Bone marrow (tissue), 2 donors: ENCODE data around the gene MORN4.
"Not testable (repeated sequence)": the region's sequence is repeated elsewhere in the genome, so short reads cannot be mapped to it uniquely, and the experiment has no call there.

ENCODE experiments used
- DNase-seq, 2 donors: peaks; one replicate each; lab custom pipeline; 2025; lab: John Stamatoyannopoulos, UW

The MORN4 gene

DNA sequence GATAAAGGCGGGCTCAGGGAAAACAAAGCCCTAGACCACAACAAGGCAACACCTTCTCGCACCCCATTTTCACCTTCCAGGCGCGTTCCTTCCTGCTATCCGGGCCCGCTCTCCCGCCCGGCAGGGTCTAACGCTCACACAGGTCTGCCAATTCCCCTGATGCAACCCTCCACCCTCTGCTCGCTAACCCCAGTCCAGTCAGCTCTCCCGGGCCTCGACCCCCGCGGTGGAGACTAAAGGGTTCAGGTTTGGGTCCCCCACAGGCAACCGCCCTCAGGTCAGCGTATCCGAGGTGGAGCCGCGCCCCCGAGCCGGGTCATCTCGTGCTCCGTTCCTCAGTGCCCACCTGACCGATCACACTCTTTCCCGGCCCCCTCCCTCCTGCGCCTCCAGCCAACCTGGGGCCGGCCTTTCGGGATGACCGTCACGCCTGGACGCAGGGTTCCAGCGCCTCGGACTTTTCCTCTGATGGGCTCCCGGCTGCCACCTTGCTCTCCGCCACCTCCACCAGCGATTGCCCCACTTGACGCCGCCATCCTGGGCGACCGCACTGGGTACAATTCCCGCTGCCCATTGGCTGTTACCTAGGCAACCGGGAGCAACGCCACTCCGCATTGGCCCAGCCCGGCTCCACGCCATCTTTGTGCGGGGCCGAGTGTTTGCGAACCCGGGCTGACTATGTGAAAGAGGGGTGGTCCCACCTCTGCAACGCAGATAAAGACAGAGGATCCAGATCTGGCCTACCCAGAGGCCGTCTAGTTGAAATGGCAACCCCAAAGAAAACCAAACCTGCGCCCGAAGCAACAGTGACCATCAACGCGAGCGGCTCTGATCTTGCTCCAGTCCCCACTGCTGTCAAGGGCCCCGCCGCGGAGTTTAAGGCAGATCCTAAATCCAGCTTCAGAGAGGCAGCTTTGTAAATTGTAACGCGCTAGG lies at the start of gene MORN4:
Gene MORN4 (minus strand): TSS at position 552 of the 936 bp plus-strand sequence. CDS start 13,847 bp downstream, outside the sequence.
- peak in 1 of 2 donors; percentile 65 for DNase-seq

DNA sequence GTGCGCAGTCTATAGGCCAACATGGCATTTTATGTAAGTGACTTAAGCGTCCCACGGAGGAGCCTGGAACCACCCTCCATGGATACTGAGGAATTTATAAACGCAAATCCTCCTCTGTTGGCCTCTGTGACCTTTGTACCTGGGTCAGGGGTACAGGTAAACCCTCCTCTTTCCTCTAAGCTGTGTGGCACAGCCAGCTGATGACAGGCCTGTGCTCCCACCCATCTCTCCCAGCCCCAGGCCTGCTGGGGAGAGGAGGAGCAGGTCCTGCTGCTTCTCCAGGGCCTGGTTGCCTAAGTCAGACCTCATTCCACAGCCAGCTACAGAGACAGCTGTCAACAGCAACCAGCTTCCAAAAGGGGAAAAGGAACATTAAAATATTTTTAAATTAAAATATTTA lies 48.7 kb upstream of the MORN4 start:
- DNase-seq: no peak

DNA sequence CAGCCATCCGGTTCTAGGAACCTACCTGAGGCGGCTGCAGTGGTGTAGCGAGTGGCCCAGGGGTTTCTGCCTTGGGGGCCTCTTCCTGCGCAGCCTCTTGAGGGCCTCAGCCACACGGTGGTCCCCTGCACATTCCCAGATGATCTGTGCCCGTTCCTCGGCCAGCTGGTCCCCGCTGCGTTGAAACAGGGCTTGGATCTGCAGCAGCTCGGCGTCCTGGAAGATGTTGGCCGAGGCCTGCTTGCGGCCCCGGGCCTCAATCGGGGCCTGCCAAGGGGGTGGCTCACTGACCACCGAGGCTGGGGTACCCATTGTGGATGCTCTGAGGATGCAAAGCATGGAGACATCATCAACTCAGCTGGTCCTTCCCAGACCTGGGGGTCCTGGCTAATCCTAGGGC lies 46.3 kb upstream of the MORN4 start:
- no peak for DNase-seq

DNA sequence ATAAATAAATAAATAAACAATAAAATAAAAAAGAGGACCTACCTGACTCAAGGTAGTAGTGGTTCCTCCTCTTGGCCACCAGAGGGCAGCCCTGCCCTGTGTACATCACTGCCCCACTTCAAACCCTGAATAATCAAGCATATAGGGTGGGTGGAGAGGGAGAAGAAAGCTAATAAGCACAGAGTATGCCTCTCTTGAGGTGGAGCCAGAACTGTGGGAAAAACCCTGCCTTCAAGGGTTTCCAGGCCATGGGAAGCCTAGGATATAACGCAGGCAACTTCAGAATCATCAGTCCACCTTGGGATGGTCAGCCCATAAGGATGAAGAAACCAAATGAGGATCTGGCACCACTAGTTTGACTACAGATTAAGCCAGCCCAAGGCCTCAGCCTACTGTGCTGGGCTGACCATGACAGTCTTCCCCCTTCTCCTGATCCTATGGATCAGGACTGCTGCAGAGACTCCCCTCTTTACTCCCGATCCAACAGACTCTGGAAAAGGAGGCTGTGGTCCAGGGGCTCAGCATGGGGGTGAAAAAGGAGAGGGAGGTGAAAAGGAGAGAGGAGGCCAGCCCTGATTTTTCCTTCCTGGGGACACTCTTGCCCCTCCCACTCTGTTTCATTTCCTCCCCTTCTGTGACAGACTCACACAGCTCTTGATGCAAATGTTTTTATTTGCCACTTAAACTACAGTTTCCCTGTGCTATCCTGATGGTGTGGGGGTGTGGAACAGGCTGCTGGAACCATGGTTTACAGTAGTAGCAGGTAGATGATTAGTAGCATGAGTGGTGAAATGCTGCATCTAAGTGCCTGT lies 43.7 kb upstream of the MORN4 start:
- DNase-seq: peak in 1 of 2 donors; percentile 30

DNA sequence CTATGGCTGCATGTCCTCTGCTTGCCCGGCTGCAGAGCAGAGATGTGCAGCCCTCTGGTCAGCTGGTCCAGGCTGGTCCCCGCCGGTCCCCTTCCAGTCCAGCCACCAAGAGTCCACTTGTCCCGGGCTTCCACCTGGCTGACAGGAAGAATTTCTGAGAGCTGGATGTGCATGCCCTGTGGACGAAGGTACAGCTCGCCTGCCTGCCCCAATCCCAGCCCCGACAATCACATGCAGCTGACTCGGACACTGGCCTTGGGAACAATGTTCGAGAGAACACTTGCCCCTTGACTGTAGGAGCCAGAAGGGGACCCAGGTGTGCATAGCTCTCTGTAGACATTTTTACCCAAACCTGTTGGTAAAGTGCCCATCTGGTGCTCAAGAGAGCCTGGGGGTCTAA lies 41.9 kb upstream of the MORN4 start:
- DNase-seq: no peak

DNA sequence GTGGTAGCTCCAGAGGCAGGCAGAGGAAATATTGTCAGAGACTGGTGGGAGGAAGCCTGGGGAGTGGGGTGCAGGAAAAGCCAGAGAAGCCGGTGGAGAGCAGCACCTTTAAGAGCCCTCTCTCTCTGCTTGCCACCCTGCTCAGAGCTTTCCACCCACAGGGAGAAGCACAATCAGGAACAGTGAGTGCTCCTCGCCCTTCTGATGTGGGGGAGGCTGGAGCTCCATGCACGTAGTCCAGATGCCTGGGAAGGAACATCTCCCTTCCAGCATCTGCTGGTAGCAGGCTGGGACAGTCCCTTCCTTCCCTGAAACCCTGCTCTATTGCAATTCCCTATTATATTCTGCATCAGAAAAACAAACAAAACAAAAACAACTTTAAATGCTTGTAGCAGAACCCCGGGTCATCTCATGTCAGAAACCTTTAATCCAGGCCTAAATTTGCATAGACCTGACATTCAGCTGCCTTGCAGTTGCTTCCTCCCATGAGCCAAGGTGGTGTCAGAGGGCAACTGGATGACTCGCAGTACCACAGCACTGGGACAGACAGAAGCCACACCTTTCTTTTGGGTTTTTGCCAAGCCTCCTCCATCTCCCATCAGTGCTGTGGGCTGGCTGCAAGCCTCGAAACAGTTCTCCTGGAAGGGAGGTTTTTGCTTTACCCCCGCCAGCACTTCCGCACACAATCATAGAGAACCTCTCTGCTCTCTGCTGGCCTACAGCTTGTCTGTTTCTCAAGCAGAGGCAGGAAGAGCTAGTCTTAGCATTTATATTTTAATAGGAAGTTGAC lies 40.6 kb upstream of the MORN4 start:
- no peak for DNase-seq

DNA sequence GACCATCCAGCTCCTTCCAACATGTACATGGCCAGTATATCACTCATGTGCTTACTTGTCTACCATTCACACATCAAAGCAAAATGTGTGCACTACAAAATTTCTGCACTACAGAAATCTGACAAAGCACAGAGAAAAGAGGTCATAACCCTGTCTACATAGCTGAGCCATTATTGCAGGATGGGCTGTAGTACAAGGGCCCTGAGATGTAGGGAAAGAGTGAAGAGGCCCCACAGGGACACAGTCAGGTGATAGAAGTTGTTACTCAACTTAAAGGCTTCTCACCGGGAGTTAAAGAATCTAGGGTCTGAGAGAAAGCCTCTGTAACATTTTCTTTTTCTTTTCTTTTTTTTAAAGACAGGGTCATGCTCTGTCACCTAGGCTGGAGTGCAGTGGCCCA lies 36.3 kb upstream of the MORN4 start:
- no peak for DNase-seq

DNA sequence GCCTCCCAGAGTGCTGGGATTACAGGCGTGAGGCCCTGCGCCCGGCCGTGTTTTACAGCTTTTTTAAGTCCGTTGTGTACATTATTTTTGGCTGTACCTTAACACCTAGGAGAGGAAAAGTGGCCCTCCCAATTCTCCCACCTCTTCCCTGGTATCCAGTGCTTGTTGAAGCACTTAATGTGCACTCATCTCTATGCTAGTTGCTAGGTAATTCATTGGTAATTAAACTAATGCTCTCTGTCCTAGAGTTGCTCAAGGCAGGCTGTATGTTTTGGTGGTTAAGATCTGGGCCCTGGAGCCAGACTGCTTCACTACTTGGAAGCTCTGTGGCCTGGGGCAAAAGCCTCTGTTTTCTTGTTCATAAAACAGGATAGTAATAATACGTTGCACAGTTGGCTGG lies 34.2 kb upstream of the MORN4 start:
- no peak for DNase-seq

DNA sequence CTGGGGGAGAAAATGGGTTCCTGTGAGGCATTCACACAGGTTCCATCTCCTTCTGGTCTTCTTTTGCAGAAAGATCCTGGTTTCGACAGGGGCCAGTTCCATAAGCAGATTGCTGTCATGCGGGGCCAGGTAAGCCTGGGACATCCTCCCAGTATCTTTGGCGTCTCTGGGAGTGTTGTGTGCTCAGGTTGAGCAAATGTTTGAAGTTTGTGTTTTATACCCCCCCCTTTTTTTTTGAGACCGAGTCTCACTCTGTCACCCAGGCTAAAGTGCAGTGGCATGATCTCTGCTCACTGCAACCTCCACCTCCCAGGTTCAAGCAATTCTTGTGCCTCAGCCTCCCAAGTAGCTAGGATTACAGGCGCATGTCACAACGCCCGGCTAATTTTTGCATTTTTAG lies 33.7 kb upstream of the MORN4 start:
- DNase-seq: no peak

DNA sequence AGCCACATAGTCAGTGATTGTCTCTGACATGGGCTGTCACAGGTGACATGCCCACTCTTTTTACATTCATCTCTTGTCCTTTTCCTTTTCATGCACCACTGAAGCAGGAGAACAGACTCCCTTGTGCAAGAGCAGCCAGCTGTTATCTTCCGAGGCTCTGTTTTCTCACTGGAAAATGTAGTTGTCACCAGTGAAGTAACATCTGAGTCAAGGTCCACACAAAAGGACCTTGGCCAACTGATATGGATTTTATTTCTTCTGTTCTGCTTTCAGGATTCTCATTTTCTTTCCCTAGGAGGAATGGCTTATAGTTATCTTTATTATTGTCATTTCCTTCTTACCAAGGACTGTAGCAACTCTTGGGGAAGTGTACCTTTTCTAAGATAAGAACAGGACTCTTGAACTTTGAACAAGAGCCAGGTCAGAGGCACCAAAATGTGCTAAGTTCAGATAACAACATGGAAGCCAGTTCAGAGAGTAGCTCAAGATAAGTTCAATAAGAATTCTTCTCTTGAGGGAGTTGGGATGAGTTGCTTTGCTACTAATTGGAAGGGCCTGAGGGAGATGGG lies 31.1 kb upstream of the MORN4 start:
- DNase-seq: no peak

DNA sequence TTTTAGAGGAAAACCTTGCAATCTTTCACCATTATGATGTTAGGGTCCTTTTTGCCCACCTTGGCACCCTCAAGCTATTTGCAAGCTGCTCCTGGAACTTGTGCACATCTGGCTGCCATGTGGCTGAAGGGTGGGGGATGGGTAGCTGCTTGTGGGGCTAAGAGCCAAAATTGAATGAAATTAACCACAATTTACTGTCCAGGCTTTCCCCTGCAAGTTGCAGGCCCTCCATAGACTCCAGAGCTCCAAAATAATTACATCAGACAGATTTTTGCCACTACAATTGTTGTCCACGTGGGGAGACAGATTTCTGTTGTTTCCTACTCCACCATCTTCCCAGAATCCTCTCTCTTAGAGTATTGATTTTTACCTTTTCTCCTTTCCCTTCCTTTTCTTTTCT lies 26.3 kb upstream of the MORN4 start:
- no peak for DNase-seq

DNA sequence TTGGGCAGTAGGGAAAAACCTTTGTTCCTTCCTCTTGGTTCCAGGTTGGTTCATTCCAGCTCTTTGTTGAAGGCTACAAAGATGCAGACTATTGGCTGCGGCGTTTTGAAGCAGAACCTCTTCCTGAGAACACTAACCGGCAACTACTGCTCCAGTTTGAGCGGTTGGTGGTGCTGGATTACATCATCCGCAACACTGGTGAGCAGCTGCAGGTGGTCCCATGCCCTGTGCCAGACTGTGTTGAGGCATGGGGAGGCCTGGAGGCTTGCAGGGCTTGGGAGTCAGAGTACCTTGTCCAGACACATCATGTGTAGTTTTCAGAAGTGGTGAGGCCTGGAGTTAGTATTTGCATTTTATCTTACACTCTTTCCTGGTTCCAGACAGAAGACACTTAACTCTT lies 23.5 kb upstream of the MORN4 start:
- DNase-seq: no peak

DNA sequence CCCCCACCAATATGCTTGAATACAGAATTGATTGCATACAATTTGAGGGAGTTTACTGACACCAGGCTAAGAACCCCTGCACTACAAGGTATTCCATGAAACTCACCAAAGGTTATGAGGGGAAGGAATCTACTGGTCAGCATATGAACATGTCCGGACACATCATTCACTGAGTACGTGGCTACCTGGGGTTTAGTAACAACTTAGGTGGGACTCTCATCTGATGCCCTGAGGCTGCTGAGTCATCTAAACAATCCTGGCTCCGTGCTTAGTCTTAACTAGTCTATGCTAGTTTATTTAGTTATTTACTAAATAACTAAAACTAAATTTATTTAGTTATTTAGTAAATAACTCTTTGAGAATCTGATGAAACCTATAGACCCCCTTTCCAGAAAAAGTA lies 18.5 kb upstream of the MORN4 start:
- DNase-seq: no peak

DNA sequence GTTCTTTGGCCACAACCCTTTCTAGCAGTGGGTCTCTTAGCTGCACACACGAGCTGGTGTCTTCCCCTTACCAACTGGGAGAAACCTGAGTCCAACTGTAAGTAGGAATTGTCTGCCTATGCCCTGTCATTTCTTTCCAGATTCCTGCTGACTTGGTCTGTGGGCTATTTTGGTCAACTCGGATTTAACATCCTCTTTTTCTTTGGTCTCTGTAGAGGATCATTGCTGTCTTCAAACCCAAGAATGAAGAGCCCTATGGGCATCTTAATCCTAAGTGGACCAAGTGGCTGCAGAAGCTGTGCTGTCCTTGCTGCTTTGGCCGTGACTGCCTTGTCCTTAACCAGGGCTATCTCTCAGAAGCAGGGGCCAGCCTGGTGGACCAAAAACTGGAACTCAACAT lies 17.4 kb upstream of the MORN4 start:
- DNase-seq: no peak

DNA sequence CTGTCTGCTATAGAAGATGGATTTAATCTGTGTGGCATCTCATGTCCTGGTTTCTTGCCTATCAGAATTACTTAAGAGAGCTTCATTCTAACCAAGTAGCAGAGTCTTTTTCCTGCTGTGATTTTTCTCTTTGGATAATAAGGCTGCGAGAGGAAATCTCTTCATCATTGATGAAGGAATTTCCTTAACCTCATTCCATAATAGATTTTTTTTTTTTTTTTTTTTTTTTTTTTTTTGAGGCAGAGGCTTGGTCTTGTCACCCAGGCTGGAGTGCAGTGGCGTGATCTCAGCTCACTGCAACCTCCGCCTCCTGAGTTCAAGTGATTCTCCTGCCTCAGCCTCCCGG lies 16.1 kb upstream of the MORN4 start:
- not testable (repeated sequence) for DNase-seq

DNA sequence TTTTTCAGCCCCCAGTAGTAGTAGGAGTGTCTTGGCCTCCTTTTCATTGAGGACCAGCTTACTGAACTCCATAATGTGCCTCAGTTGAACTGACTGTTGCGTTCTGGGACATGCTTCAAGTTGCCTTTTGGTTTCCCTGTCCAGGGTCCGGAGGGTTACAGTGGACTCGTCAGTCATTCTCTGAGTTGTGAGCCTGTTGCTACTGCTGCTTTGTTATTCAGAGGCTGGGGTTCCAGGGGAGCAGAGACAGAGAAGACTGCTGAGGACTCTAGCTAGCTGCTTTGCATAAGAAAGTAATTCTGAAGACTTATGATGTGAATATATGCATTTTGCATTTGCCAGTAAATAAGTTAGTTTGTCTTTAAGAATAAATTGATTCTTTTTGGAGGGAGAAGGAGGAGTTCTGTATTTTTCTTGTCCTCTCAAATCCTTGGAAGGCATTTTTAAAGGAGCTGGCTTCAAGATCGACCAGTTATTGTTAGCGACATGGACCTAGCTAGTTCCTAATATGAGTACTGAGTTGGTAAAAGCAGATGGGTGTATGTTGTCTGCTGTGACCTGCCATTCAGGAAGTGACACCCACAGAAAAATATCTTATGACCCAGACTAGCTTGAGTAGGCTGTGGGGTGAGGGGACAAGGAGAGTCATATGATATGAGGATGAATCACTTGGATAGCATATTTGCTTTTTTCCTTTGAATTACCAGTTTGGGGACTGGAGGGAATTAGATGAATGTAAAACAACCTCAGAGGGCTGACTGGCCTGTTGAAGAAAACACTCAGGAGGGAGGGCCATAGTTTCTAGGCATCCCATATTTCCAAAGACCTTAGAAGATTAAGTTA lies 15.5 kb upstream of the MORN4 start:
- peak in 1 of 2 donors; percentile 35 for DNase-seq

DNA sequence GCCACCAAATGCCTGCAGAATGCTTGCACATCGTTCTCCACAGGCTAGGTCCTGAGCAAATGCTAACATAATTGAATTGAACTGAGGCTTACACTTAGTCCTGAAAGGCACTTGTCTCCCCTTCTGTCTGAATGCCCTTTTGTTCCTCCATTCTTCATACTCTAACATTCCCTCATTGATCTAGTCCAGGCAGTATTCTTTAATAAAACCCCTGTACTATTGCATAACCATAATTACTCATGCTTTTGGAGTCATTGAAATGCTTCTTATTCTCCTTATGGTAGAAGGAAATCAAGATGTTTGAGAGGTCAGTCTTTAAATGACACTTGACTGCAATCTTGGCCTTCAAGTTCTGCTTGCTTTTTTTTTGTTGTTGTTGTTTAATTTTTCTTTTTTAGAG lies 14.3 kb upstream of the MORN4 start:
- DNase-seq: no peak

DNA sequence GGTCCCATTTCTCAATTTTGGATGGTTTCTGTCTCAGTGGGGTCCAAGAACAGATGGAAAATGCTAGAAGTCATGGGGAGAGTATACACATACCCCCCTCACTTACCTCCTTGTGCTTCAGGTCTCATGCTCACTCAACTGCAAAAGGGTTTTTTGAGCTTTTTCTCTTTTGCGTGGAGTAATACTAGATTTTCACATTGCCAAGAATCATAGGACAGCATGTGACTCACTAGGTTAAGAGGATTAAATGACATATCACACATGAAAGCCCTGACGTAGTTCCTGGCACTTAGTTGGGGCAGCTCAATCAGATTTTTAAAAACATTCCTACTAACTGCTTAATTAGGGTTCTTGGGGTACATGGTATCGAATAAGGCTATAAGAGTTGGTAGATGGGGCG lies 11.6 kb upstream of the MORN4 start:
- no peak for DNase-seq

DNA sequence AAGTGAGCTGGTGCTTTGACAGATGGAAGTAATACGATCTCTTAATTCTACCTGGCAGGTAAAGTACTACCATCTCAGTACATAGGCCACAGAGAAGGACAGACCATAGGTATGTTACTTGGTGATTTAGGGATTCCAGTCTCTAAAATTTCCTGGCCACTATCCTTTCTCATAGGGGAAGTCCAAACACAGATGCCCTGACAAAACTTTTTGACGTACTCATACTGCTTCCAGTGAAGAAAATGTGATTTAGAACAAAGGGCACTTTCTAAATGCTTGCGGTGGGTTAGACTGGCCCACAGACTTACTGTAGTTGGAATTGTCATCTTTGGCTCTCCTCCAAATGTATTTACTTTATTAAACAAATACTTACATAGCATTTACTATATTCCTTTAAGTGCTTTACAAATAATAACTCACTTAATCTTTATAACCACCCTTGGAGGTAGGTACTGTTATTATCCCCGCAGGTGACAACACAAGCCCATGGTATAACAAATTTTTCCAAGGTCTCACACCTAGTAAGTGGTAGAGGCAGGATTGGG lies 10.2 kb upstream of the MORN4 start:
- DNase-seq: no peak

DNA sequence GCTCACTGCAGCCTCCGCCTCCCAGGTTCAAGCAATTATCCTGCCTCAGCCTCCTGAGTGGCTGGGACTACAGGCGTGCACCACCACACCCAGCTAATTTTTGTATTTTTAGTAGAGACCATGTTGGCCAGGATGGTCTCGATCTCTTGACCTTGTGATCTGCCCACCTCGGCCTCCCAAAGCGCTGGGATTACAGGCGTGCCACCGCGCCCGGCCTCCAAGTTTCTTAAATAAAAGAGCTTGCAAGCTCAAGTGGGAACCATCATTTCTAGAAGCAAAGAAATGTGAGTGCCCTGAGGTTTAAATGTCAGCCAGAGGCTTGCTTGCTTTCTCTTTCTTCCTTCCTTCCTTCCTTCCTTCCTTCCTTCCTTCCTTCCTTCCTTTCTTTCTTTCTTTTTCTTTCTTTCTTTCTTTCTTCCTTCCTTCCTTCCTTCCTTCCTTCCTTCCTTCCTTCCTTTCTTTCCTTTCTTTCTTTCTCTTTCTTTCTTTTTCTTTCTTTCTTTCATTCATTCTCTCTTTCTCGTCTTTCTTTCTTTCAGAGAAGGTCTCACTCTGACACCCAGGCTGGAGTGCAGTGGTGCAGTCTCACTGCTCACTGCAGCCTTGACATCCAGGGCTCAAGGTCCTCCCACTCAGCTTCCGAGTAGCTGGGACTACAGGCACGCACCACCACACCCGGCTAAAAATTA lies 9.3 kb upstream of the MORN4 start:
- DNase-seq: not testable (repeated sequence)
